Endothelial cell (in vitro differentiated cells): ENCODE results near the gene ATXN2L. TPM values are rescaled to one million over a fixed set of nuclear protein-coding genes. Genes with fewer than 3 reads are reported as not detected.

ENCODE experiments used
- DNase-seq: peaks from one replicate; pipeline ENCODE4 v3.0.0; 2021; ENCODE audit warnings: low spot score
- H3K27ac Mint-ChIP-seq: one replicate; pipeline ENCODE4 v1.8.0; 2021; ENCODE audit warnings: mixed read lengths, inconsistent platforms; ENCODE audit not compliant: unreplicated experiment
- H3K27me3 Mint-ChIP-seq: one replicate; pipeline ENCODE4 v1.8.0; 2021; ENCODE audit warnings: mild to moderate bottlenecking, moderate library complexity, mixed read lengths, inconsistent platforms; ENCODE audit not compliant: unreplicated experiment
- H3K36me3 Mint-ChIP-seq: one replicate; pipeline ENCODE4 v1.8.0; 2021; ENCODE audit warnings: mild to moderate bottlenecking, low read depth, mixed read lengths, inconsistent platforms; ENCODE audit not compliant: unreplicated experiment
- H3K4me1 Mint-ChIP-seq: one replicate; pipeline ENCODE4 v1.8.0; 2021; ENCODE audit warnings: mild to moderate bottlenecking, mixed read lengths, inconsistent platforms; ENCODE audit not compliant: unreplicated experiment
- H3K4me3 Mint-ChIP-seq: one replicate; pipeline ENCODE4 v1.8.0; 2021; ENCODE audit warnings: mild to moderate bottlenecking, mixed read lengths, inconsistent platforms; ENCODE audit not compliant: unreplicated experiment
- H3K9me3 Mint-ChIP-seq: one replicate; pipeline ENCODE4 v1.8.0; 2021; ENCODE audit warnings: mixed read lengths, inconsistent platforms; ENCODE audit not compliant: unreplicated experiment
- CTCF ChIP-seq: fragments of 200-600 bp; sonication (generic); IDR thresholded peaks from one replicate; pipeline ENCODE4 v1.5.0; 2021; ENCODE audit warnings: antibody characterized with exemption; ENCODE audit not compliant: unreplicated experiment
- total RNA-seq: library from RNA; stranded (reverse); fragmentation: NEBNext Ultra II Directional; extraction: Animal tissue kit (Norgen Biotek cat#: 25700); gene quantifications from one replicate; pipeline ENCODE4 v1.2.1, GENCODE V29; 2021; ENCODE audit not compliant: unreplicated experiment

Gene ATXN2L
- total RNA-seq, 1 donor from 2014 or later: 184 TPM

- Mint-ChIP-seq H3K4me3 (peak overlapping the region; percentile 37), H3K4me1 (no peaks in the 10 kb centered on the region), H3K27ac (no peak overlapping the region), H3K9me3 (no peaks in the 10 kb centered on the region), H3K27me3 (peaks cover 3% of the 10 kb centered on the region), H3K36me3 (peaks cover 29% of the 10 kb centered on the region)
- TF ChIP-seq CTCF: no peak
- DNase-seq: no peak
Observed at GRCh38 chr16:28839004-28839639, 16.3 kb downstream of the ATXN2L start.

- DNase-seq: no peak
- Mint-ChIP-seq H3K27ac (no peak overlapping the region), H3K9me3 (no peaks in the 10 kb centered on the region), H3K36me3 (peaks cover 29% of the 10 kb centered on the region), H3K4me3 (no peak overlapping the region), H3K27me3 (peaks cover 3% of the 10 kb centered on the region), H3K4me1 (peaks cover under 1% of the 10 kb centered on the region)
- no peak for TF ChIP-seq CTCF
Observed at GRCh38 chr16:28839899-28840298, 17.1 kb downstream of the ATXN2L start.

GRCh38 chr16:28842696-28843095 is 19.9 kb downstream of the ATXN2L start:
- no peak overlapping the region for H3K27ac Mint-ChIP-seq
- peaks cover 31% of the 10 kb centered on the region for H3K36me3 Mint-ChIP-seq
- TF ChIP-seq CTCF: no peak
- peaks cover 11% of the 10 kb centered on the region for H3K4me1 Mint-ChIP-seq
- H3K27me3 Mint-ChIP-seq: peaks cover 6% of the 10 kb centered on the region
- no peak for DNase-seq
- H3K4me3 Mint-ChIP-seq: no peak overlapping the region
- H3K9me3 Mint-ChIP-seq: no peaks in the 10 kb centered on the region

- Mint-ChIP-seq H3K36me3 (peaks cover 24% of the 10 kb centered on the region), H3K4me3 (no peak overlapping the region), H3K9me3 (no peaks in the 10 kb centered on the region), H3K27ac (no peak overlapping the region), H3K27me3 (peaks cover 6% of the 10 kb centered on the region), H3K4me1 (peaks cover 11% of the 10 kb centered on the region)
- no peak for TF ChIP-seq CTCF
- no peak for DNase-seq
Observed at GRCh38 chr16:28843766-28844165, 21.0 kb downstream of the ATXN2L start.

- peak overlapping the region; percentile 96 for H3K4me3 Mint-ChIP-seq
- peaks cover 6% of the 10 kb centered on the region for H3K27me3 Mint-ChIP-seq
- H3K27ac Mint-ChIP-seq: peak overlapping the region; percentile 75
- DNase-seq: no peak
- no peak for TF ChIP-seq CTCF
- H3K4me1 Mint-ChIP-seq: peaks cover 11% of the 10 kb centered on the region
- peaks cover 21% of the 10 kb centered on the region for H3K36me3 Mint-ChIP-seq
- H3K9me3 Mint-ChIP-seq: no peaks in the 10 kb centered on the region
Observed at GRCh38 chr16:28844226-28844885, 21.6 kb downstream of the ATXN2L start.
